Heart left ventricle (tissue), 16 donors: Measurements from ENCODE around the gene ZNF266. TPM values are rescaled to one million over a fixed set of nuclear protein-coding genes. Genes with fewer than 3 reads are reported as not detected.

Experiments
- ATAC-seq, 4 donors: fragments of 200-7000 bp; cut with Tn5 transposase; one replicate each; pipeline ENCODE4 v1.9.1; 2020 to 2022; ENCODE audit warnings: moderate library complexity in 4 of 4, mild to moderate bottlenecking in 3 of 4, moderate number of reproducible peaks in 1 of 4
- DNase-seq, 5 donors: peaks; one replicate each; pipeline ENCODE4 v3.0.0-alpha.2; 2020
- H3K27ac ChIP-seq, 12 donors: fragments of 200-600 bp; sonication (generic) in 4 of 12; one replicate each; pipeline versions ENCODE4 v1.5.0 to v1.8.0; 2016 to 2022; ENCODE audit warnings: mild to moderate bottlenecking in 2 of 12
- H3K27me3 ChIP-seq, 9 donors: fragments of 200-600 bp; sonication (generic) in 2 of 9; one replicate each; pipeline versions ENCODE4 v1.5.1 to v1.8.0; 2016 to 2022; ENCODE audit warnings: mild to moderate bottlenecking in 3 of 9
- H3K36me3 ChIP-seq, 9 donors: fragments of 200-600 bp; sonication (generic) in 2 of 9; one replicate each; pipeline versions ENCODE4 v1.5.0 to v1.8.0; 2018 to 2022; ENCODE audit warnings: mild to moderate bottlenecking in 2 of 9
- H3K4me1 ChIP-seq, 12 donors: fragments of 200-600 bp; sonication (generic) in 4 of 12; one replicate each; pipeline versions ENCODE4 v1.5.0 to v1.8.0; 2016 to 2022; ENCODE audit warnings: mild to moderate bottlenecking in 3 of 12
- H3K4me3 ChIP-seq, 12 donors: fragments of 200-600 bp; sonication (generic) in 4 of 12; one replicate each; pipeline versions ENCODE4 v1.5.0 to v1.8.0; 2017 to 2022; ENCODE audit warnings: mild to moderate bottlenecking in 9 of 12, moderate library complexity in 4 of 12
- H3K9me3 ChIP-seq, 12 donors: fragments of 200-600 bp; sonication (generic) in 4 of 12; one replicate each; pipeline versions ENCODE4 v1.5.0 to v1.8.0; 2016 to 2022; ENCODE audit warnings: mild to moderate bottlenecking in 1 of 12
- POLR2A ChIP-seq, 2 donors: fragments of 450-650 bp; IDR thresholded peaks; one replicate each; pipeline ENCODE4 v1.6.1; 2017; ENCODE audit warnings: antibody characterized with exemption in 2 of 2, mild to moderate bottlenecking in 2 of 2, moderate library complexity in 2 of 2
- whole genome bisulfite sequencing, 4 donors: extraction: QIAGEN DNeasy Blood & Tissue Kit in 2 of 4; methylation state at CpG; one replicate each; pipeline versions ENCODE4 v1.1.5 to v1.1.7; 2013 to 2018; 5-methylcytosine and 5-hydroxymethylcytosine counted together
- intact Hi-C, 10 donors: fragments of 100-400 bp; cut with DNase I; formaldehyde crosslinking; loops; one replicate each; pipeline versions ENCODE4 v1.11.1 to v1.14.2; 2022
- polyA plus RNA-seq, 2 donors: library from polyadenylated mRNA; stranded (reverse); fragments of 200-250 nt; gene quantifications; one replicate each; pipeline ENCODE4 v1.2.3, GENCODE V29; 2013
- total RNA-seq, 9 donors: library from RNA; depleted of rRNA in 2 of 9; stranded (reverse); fragments of >200 nt in 2 of 9; fragmentation: NEBNext Ultra II Directional in 3 of 9; extraction: Animal tissue kit (Norgen Biotek cat#: 25700) in 3 of 9; gene quantifications; one replicate each; pipeline versions ENCODE4 v1.1.0 to v1.2.4, GENCODE V29; 2016 to 2023
- TF ChIP-seq, protein P1 (sequence below), 12 donors: fragments of 200-600 bp; sonication (generic) in 4 of 12; IDR thresholded peaks; one replicate each; pipeline versions ENCODE4 v1.5.0 to v1.8.0; 2018 to 2022; ENCODE audit warnings: antibody characterized with exemption in 12 of 12, mild to moderate bottlenecking in 5 of 12
- donor health status: ischemic (EF 13 %, LVEDD 7.1; RV severe dilation, severe dysfunction).
- donor health status: healthy with polysubstance abuse.
- donor health status: DM: no; HTN: yes; CAD: no.
- donor health status: DM: no; HTN: no; CAD: no.
- donor health status: ischemic (EF 25% LVEDD 6.9; RV normal size, moderate dysfunction).
- donor health status: ischemic (EF 25% LVEDD 5.7; RV mildly dilated, moderate dysfunction).
- donor health status: healthy.
- donor health status: DM: yes; HTN: yes; CAD: no.
- donor health status: ischemic (EF 35%, LVEDD 5.7; RV mildly dilated, moderate dysfunction).
- donor health status: nonischemic (EF 11% LVEDD 7.7; RV severe dilation, severe dysfunction).
- donor health status: DM: yes; HTN: yes; CAD: no.
- donor health status: PGD.
- donor health status: ischemic (EF 29% LVEDD 5.4; RV normal size, mild dysfunction).
- donor health status: nonischemic (EF 23%, LVEDD 6.1; RV moderate dilation, normal function).

The ZNF266 gene
- total and polyA plus RNA-seq, 11 donors, result 5.7 to 11.1 (median 7.7) TPM

DNA sequence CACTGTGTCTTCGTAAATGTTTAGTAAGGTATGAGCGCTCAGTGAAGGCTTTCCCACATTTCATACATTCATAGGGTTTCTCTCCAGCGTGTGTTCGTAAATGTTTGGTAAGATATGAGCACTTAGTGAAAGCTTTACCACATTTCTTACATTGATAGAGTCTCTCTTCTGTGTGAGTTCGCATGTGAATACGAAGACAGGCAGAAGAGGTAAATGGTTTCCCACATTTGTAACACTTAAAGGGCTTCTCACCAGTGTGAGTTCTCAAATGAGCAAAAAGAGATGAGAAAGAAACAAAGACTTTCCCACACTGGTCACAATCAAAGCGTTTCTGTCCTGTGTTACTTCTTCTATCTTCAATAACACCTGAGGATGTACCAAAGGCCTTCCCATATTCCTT lies 31.8 kb upstream of the ZNF266 start:
- H3K4me3 ChIP-seq, result no peak overlapping the region
- WGBS, 4 donors, result 86 to 92% (median 88%) methylated on average over 7 of the region's 7 CpGs
- H3K36me3 ChIP-seq, result peaks cover 0 to 1% (median 0%) of the 10 kb centered on the region in 9 donors
- DNase-seq, result no peak
- no peak for ATAC-seq
- intact Hi-C loops, result no loop called here
- peaks cover 0 to 79% (median 45%) of the 10 kb centered on the region in 12 donors for H3K9me3 ChIP-seq
- H3K27ac ChIP-seq, result no peak overlapping the region
- TF ChIP-seq, protein P1, sequence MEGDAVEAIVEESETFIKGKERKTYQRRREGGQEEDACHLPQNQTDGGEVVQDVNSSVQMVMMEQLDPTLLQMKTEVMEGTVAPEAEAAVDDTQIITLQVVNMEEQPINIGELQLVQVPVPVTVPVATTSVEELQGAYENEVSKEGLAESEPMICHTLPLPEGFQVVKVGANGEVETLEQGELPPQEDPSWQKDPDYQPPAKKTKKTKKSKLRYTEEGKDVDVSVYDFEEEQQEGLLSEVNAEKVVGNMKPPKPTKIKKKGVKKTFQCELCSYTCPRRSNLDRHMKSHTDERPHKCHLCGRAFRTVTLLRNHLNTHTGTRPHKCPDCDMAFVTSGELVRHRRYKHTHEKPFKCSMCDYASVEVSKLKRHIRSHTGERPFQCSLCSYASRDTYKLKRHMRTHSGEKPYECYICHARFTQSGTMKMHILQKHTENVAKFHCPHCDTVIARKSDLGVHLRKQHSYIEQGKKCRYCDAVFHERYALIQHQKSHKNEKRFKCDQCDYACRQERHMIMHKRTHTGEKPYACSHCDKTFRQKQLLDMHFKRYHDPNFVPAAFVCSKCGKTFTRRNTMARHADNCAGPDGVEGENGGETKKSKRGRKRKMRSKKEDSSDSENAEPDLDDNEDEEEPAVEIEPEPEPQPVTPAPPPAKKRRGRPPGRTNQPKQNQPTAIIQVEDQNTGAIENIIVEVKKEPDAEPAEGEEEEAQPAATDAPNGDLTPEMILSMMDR (IDR thresholded peaks at IDR 0.05), result no peak
- H3K27me3 ChIP-seq, result no peaks in the 10 kb centered on the region
- H3K4me1 ChIP-seq, result no peaks in the 10 kb centered on the region

DNA sequence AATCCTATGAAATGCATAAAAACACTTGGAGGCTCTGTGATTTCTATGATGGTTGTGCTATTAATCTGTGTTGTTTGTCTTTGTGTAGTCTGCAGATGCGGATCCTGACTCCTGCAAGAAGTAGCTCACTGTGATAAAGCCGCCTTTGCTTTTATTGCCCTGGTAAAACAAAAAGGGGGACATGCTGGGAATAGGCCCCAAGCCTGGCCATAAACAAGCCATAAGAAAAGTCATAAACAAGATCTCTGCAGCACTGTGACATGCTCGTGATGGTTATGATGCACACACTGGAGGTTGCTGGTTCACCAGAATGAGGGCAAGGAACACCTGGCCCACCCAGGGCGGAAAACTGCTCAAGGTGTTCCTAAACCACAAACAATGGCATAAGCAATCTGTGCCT lies 26.6 kb upstream of the ZNF266 start:
- TF ChIP-seq, protein P1 (IDR thresholded peaks at IDR 0.05), result no peak
- TF ChIP-seq POLR2A (IDR thresholded peaks at IDR 0.05), result no peak
- H3K27ac ChIP-seq, result no peak overlapping the region
- WGBS, 4 donors, result 81 to 91% (median 87%) methylated on average over 4 of the region's 4 CpGs
- no peak overlapping the region for H3K4me3 ChIP-seq
- H3K4me1 ChIP-seq, result no peaks in the 10 kb centered on the region
- peaks cover 0 to 89% (median 42%) of the 10 kb centered on the region in 12 donors for H3K9me3 ChIP-seq
- intact Hi-C loops, result no loop called here
- ATAC-seq (no peak), DNase-seq (no peak)
- H3K27me3 ChIP-seq, result no peaks in the 10 kb centered on the region
- peaks cover 0 to 5% (median 0%) of the 10 kb centered on the region in 9 donors for H3K36me3 ChIP-seq

GRCh38 chr19:9456018-9456689 lies 20.8 kb upstream of the ZNF266 start:
- Histone ChIP-seq H3K4me1 (no peaks in the 10 kb centered on the region), H3K4me3 (no peak overlapping the region), H3K27me3 (no peaks in the 10 kb centered on the region), H3K36me3 (no peaks in the 10 kb centered on the region), H3K9me3 (peaks cover 0 to 87% (median 47%) of the 10 kb centered on the region in 12 donors), H3K27ac (no peak overlapping the region)
- DNase-seq (no peak), ATAC-seq (no peak)
- intact Hi-C loops, result no loop called here
- TF ChIP-seq, protein P1 (IDR thresholded peaks at IDR 0.05), result no peak
- TF ChIP-seq POLR2A (IDR thresholded peaks at IDR 0.05), result no peak
- WGBS, 4 donors, result 67 to 83% (median 73%) methylated on average over 13 of the region's 13 CpGs

DNA sequence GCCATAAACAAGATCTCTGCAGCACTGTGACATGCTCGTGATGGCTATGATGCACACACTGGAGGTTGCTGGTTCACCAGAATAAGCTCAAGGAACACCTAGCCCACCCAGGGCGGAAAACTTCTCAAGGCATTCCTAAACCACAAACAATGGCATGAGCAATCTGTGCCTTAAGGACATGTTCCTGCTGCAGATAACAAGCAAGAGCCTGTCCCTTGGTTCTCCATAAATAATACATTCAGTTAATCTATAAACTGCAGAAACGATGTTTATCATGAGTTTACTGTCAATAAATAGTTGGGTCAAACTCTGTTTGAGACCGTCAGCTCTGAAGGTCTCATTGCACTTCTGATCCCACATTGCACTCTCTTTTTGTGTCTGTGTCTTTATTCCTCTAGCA lies 18.6 kb upstream of the ZNF266 start:
- Histone ChIP-seq H3K27ac (no peak overlapping the region), H3K4me1 (no peaks in the 10 kb centered on the region), H3K4me3 (no peak overlapping the region), H3K27me3 (no peaks in the 10 kb centered on the region), H3K9me3 (peaks cover 0 to 98% (median 58%) of the 10 kb centered on the region in 12 donors), H3K36me3 (no peaks in the 10 kb centered on the region)
- intact Hi-C loops, result no loop called here
- DNase-seq, result no peak
- ATAC-seq, result no peak
- TF ChIP-seq, protein P1 (IDR thresholded peaks at IDR 0.05), result no peak
- TF ChIP-seq POLR2A (IDR thresholded peaks at IDR 0.05), result no peak
- 88 to 91% (median 89%) methylated on average over 4 of the region's 4 CpGs for WGBS, 4 donors
